HepG2 (cell line): ENCODE results near the gene ESPNL. TPM values are rescaled to one million over a fixed set of nuclear protein-coding genes. Genes with fewer than 3 reads are reported as not detected.

Source experiments
- HOXD1 ChIP-seq: sonication (generic); formaldehyde crosslinking; IDR thresholded peaks from 2 replicates; pipeline ENCODE4 v1.5.0; 2020; ENCODE audit warnings: missing genetic modification reagents
- JDP2 ChIP-seq: sonication (generic); formaldehyde crosslinking; IDR thresholded peaks from 2 replicates; pipeline ENCODE4 v1.8.1; 2022; ENCODE audit warnings: missing genetic modification reagents, borderline replicate concordance
- NCOA5 ChIP-seq: sonication (generic); formaldehyde crosslinking; IDR thresholded peaks from 2 replicates; pipeline ENCODE4 v1.4.0; 2020; ENCODE audit warnings: missing genetic modification reagents
- PHF5A ChIP-seq: IDR thresholded peaks from one replicate; pipeline ENCODE4 v1.6.1; 2018; ENCODE audit warnings: low read depth, missing genetic modification reagents; ENCODE audit not compliant: unreplicated experiment
- PLRG1 ChIP-seq: fragments of 450-650 bp; conservative IDR thresholded peaks from 2 replicates; pipeline ENCODE4 v1.6.1; 2016
- SALL2 ChIP-seq: sonication (generic); formaldehyde crosslinking; IDR thresholded peaks from 2 replicates; pipeline ENCODE4 v1.8.1; 2023; ENCODE audit warnings: mild to moderate bottlenecking, missing genetic modification reagents, inconsistent platforms
- SP1 ChIP-seq, 2 experiments: fragments of 450-650 bp in 1 of 2; sonication (generic) in 1 of 2; formaldehyde crosslinking in 1 of 2; IDR thresholded peaks; 2 replicates each; pipeline versions ENCODE4 v1.4.0 to v1.6.1; 2016 to 2020; ENCODE audit warnings: missing genetic modification reagents in 1 of 2
- SP140L ChIP-seq: sonication (generic); formaldehyde crosslinking; IDR thresholded peaks from 2 replicates; pipeline ENCODE4 v1.4.0; 2020; ENCODE audit warnings: missing genetic modification reagents, borderline replicate concordance
- ZBTB1 ChIP-seq: sonication (generic); formaldehyde crosslinking; IDR thresholded peaks from 2 replicates; pipeline ENCODE4 v1.4.0; 2020; ENCODE audit warnings: missing genetic modification reagents, borderline replicate concordance
- ZNF17 ChIP-seq: sonication (generic); formaldehyde crosslinking; IDR thresholded peaks from 2 replicates; pipeline ENCODE4 v1.5.0; 2020; ENCODE audit warnings: mild to moderate bottlenecking, missing genetic modification reagents
- ZNF333 ChIP-seq: sonication (generic); formaldehyde crosslinking; IDR thresholded peaks from 2 replicates; pipeline ENCODE4 v1.4.0; 2020; ENCODE audit warnings: mild to moderate bottlenecking, missing genetic modification reagents, borderline replicate concordance
- ZNF446 ChIP-seq: sonication (generic); formaldehyde crosslinking; IDR thresholded peaks from 2 replicates; pipeline ENCODE4 v1.5.0; 2020; ENCODE audit warnings: mild to moderate bottlenecking, missing genetic modification reagents
- ZNF605 ChIP-seq: sonication (generic); formaldehyde crosslinking; IDR thresholded peaks from 2 replicates; pipeline ENCODE4 v1.8.0; 2022; ENCODE audit warnings: mild to moderate bottlenecking, missing genetic modification reagents
- ZNF776 ChIP-seq: sonication (generic); formaldehyde crosslinking; IDR thresholded peaks from 2 replicates; pipeline ENCODE4 v1.4.0; 2020; ENCODE audit warnings: mild to moderate bottlenecking, missing genetic modification reagents
- ZNF883 ChIP-seq: sonication (generic); formaldehyde crosslinking; IDR thresholded peaks from 2 replicates; pipeline ENCODE4 v1.5.1; 2020; ENCODE audit warnings: mild to moderate bottlenecking, missing genetic modification reagents; ENCODE audit errors: not compliant biosample characterization
- ZSCAN31 ChIP-seq: sonication (generic); formaldehyde crosslinking; IDR thresholded peaks from 2 replicates; pipeline ENCODE4 v1.5.0; 2020; ENCODE audit warnings: low read depth, mild to moderate bottlenecking, missing genetic modification reagents
- polyA plus RNA-seq, 8 experiments: library from polyadenylated mRNA; depleted of rRNA in 3 of 8; stranded (reverse) in 7 of 8; unstranded in 1 of 8; fragments of >200 nt; fragmentation: Illumina TruSeq in 4 of 8; extraction: Trizol in 4 of 8; gene quantifications; 2 replicates each; pipeline versions ENCODE4 v1.2.1 to v1.2.3, GENCODE V29; 2011 to 2016; ENCODE audit warnings: low read depth in 4 of 8, missing spikeins in 1 of 8, mixed read lengths in 1 of 8; ENCODE audit not compliant: insufficient read depth in 1 of 8
- total RNA-seq, 5 experiments: library from RNA; depleted of rRNA; stranded (reverse); fragments of >200 nt; fragmentation: Illumina TruSeq; extraction: Trizol; gene quantifications; 2 replicates each; pipeline ENCODE4 v1.2.3, GENCODE V29; 2016; ENCODE audit warnings: low read depth in 1 of 5

The ESPNL gene
- total and polyA plus RNA-seq, 2 of the 13 experiments (the other 11 are each of a cell fraction or from before 2014, with no cell fraction given), result 0.45 to 0.80 TPM

DNA sequence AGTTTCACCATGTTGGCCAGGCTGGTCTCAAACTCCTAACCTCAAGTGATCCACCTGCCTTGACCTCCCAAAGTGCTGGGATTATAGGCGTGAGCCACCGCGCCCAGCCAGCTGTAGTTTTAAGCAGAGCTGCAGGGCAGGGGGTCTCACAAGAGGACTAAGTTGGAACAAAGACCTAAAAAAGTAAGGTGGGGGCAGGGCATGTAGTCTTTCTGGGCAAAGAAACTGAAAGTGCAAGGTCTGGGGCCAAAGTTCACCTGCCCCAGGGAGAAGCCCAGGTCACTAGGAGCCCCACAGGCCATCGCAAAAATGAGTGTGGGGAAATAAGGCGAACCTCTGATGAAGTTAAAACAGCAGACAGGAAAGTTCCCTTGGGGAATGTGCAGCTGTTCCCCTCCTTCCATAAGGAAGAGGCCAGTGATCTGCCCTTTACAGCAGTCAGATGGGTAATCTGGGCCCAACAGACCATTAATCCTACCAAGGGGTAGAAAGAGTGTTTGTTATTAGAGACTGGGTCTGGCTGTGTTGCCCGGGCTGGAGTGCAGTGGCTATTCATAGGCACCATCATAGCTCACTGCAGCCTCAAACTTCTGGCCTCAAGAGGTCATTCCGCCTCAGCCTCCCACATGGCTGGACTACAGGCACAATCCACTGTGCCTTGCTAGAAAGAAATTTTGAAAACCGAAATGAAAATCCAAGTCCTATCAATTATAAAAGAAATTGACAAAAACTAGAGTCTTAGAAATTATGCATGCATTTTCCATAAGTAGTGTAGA is 36.5 kb upstream of the ESPNL start (continued):
- TF ChIP-seq ZNF333 (no peak), PLRG1 (no peak), ZNF776 (no peak), ZNF605 (CRISPR knock-in tag) (no peak), NCOA5 (no peak), ZBTB1 (no peak), HOXD1 (CRISPR knock-in tag) (no peak), SALL2 (CRISPR knock-in tag) (0 out of 2 replicates have a peak, but pooled peaks have one; percentile 20), ZNF446 (CRISPR knock-in tag) (no peak), SP1 (IDR thresholded peaks at IDR 0.05) (no peak), SP1 (CRISPR knock-in tag; IDR thresholded peaks at IDR 0.05) (no peak), JDP2 (CRISPR knock-in tag) (no peak), ZNF883 (no peak), ZSCAN31 (CRISPR knock-in tag) (no peak), ZNF17 (CRISPR knock-in tag) (no peak), SP140L (CRISPR knock-in tag) (no peak), PHF5A (no peak)
